HepG2 (cell line): ENCODE data around the gene METTL16.

Experiments used
- NCOA2 ChIP-seq: sonication (generic); formaldehyde crosslinking; IDR thresholded peaks from 2 replicates; pipeline ENCODE4 v1.8.0; 2022; ENCODE audit warnings: inconsistent platforms
- ZKSCAN5 ChIP-seq: sonication (generic); formaldehyde crosslinking; IDR thresholded peaks from 2 replicates; pipeline ENCODE4 v1.5.1; 2020; ENCODE audit warnings: mild to moderate bottlenecking, missing genetic modification reagents
- ZNF501 ChIP-seq: sonication (generic); formaldehyde crosslinking; IDR thresholded peaks from 2 replicates; pipeline ENCODE4 v1.5.1; 2020; ENCODE audit warnings: mild to moderate bottlenecking, moderate library complexity, missing genetic modification reagents
- TF ChIP-seq, protein P1 (sequence below): IDR thresholded peaks from 2 replicates; pipeline ENCODE4 v1.6.1; 2012; ENCODE audit warnings: low read length, improper control_type of control experiment
- TF ChIP-seq, protein P2 (sequence below): sonication (generic); formaldehyde crosslinking; IDR thresholded peaks from 2 replicates; pipeline ENCODE4 v1.9.0; 2021; ENCODE audit warnings: missing genetic modification reagents, borderline replicate concordance

DNA sequence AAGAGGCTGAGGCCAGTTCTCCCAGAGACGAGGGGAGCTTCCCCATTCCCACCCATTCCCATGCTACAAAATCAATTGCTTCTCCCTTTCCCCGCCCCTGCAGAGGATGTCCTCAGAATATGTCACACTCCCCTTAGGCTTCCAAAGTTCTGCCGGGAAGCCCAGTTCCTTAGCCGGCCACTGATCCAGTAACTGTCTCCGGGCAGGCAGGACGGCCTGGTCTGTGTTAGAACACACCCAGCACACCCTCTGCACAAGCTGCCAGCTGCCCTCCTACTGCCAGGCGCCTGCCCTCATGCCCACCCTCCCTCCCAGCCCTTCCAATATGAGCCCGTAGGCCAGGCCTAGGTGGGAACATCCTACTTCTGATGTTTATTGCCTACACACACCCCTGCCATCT is 143.3 kb downstream of the METTL16 start:
- TF ChIP-seq, protein P1, sequence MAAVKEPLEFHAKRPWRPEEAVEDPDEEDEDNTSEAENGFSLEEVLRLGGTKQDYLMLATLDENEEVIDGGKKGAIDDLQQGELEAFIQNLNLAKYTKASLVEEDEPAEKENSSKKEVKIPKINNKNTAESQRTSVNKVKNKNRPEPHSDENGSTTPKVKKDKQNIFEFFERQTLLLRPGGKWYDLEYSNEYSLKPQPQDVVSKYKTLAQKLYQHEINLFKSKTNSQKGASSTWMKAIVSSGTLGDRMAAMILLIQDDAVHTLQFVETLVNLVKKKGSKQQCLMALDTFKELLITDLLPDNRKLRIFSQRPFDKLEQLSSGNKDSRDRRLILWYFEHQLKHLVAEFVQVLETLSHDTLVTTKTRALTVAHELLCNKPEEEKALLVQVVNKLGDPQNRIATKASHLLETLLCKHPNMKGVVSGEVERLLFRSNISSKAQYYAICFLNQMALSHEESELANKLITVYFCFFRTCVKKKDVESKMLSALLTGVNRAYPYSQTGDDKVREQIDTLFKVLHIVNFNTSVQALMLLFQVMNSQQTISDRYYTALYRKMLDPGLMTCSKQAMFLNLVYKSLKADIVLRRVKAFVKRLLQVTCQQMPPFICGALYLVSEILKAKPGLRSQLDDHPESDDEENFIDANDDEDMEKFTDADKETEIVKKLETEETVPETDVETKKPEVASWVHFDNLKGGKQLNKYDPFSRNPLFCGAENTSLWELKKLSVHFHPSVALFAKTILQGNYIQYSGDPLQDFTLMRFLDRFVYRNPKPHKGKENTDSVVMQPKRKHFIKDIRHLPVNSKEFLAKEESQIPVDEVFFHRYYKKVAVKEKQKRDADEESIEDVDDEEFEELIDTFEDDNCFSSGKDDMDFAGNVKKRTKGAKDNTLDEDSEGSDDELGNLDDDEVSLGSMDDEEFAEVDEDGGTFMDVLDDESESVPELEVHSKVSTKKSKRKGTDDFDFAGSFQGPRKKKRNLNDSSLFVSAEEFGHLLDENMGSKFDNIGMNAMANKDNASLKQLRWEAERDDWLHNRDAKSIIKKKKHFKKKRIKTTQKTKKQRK: no peak
- no peak for TF ChIP-seq NCOA2 (CRISPR knock-in tag)
- TF ChIP-seq, protein P2, sequence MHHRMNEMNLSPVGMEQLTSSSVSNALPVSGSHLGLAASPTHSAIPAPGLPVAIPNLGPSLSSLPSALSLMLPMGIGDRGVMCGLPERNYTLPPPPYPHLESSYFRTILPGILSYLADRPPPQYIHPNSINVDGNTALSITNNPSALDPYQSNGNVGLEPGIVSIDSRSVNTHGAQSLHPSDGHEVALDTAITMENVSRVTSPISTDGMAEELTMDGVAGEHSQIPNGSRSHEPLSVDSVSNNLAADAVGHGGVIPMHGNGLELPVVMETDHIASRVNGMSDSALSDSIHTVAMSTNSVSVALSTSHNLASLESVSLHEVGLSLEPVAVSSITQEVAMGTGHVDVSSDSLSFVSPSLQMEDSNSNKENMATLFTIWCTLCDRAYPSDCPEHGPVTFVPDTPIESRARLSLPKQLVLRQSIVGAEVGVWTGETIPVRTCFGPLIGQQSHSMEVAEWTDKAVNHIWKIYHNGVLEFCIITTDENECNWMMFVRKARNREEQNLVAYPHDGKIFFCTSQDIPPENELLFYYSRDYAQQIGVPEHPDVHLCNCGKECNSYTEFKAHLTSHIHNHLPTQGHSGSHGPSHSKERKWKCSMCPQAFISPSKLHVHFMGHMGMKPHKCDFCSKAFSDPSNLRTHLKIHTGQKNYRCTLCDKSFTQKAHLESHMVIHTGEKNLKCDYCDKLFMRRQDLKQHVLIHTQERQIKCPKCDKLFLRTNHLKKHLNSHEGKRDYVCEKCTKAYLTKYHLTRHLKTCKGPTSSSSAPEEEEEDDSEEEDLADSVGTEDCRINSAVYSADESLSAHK (CRISPR knock-in tag): no peak
- TF ChIP-seq ZKSCAN5 (CRISPR knock-in tag): no peak
- TF ChIP-seq ZNF501 (CRISPR knock-in tag): no peak
